Stimulated activated naive B cell treated with anti-CD40 and anti-IgM and Interleukin-4, amounts not matched to agents 10 μg/mL and 1 μg/mL and 100 μg/mL, for 72 hours (primary cell): ENCODE results near the gene CMIP.
A peak's percentile ranks its signal among the peaks of the same experiment; 100 is the strongest.

Experiments used
- ATAC-seq, 2 donors: fragments of 150-1000 bp; cut with Tn5 transposase; replicated peaks; 2 replicates each; pipeline ENCODE4 v1.10.0; 2021; ENCODE audit warnings: moderate library complexity in 1 of 2
- DNase-seq: peaks from one replicate; pipeline ENCODE4 v3.0.0; 2021
- H3K27ac Mint-ChIP-seq: one replicate; pipeline ENCODE4 v1.8.0; 2022; ENCODE audit warnings: mild to moderate bottlenecking, mixed read lengths
- H3K27me3 Mint-ChIP-seq, 2 donors: one replicate each; pipeline ENCODE4 v1.8.0; 2022; ENCODE audit warnings: mixed read lengths in 2 of 2
- H3K36me3 Mint-ChIP-seq, 2 donors: one replicate each; pipeline ENCODE4 v1.8.0; 2022; ENCODE audit warnings: mixed read lengths in 2 of 2, mild to moderate bottlenecking in 1 of 2
- H3K4me1 Mint-ChIP-seq, 2 donors: one replicate each; pipeline ENCODE4 v1.8.0; 2022; ENCODE audit warnings: mixed read lengths in 2 of 2, mild to moderate bottlenecking in 1 of 2
- H3K4me3 Mint-ChIP-seq, 2 donors: one replicate each; pipeline ENCODE4 v1.8.0; 2022; ENCODE audit warnings: mild to moderate bottlenecking in 2 of 2, mixed read lengths in 2 of 2, moderate library complexity in 1 of 2
- H3K9me3 Mint-ChIP-seq, 2 donors: one replicate each; pipeline ENCODE4 v1.8.0; 2022; ENCODE audit warnings: mixed read lengths in 2 of 2, mild to moderate bottlenecking in 1 of 2

Gene CMIP

GRCh38 chr16:81748476-81749198 lies 304.0 kb downstream of the CMIP start:
- H3K4me3 Mint-ChIP-seq = peak overlapping the region; percentile 36 to 53
- H3K27ac Mint-ChIP-seq = peak overlapping the region; percentile 59
- peaks cover 0 to 2% of the 10 kb centered on the region in 2 donors for H3K36me3 Mint-ChIP-seq
- DNase-seq = no peak
- H3K4me1 Mint-ChIP-seq = peaks cover 37 to 72% of the 10 kb centered on the region in 2 donors
- no peaks in the 10 kb centered on the region for H3K27me3 Mint-ChIP-seq
- peak; percentile 37 to 54 for ATAC-seq
- H3K9me3 Mint-ChIP-seq = no peaks in the 10 kb centered on the region

DNA sequence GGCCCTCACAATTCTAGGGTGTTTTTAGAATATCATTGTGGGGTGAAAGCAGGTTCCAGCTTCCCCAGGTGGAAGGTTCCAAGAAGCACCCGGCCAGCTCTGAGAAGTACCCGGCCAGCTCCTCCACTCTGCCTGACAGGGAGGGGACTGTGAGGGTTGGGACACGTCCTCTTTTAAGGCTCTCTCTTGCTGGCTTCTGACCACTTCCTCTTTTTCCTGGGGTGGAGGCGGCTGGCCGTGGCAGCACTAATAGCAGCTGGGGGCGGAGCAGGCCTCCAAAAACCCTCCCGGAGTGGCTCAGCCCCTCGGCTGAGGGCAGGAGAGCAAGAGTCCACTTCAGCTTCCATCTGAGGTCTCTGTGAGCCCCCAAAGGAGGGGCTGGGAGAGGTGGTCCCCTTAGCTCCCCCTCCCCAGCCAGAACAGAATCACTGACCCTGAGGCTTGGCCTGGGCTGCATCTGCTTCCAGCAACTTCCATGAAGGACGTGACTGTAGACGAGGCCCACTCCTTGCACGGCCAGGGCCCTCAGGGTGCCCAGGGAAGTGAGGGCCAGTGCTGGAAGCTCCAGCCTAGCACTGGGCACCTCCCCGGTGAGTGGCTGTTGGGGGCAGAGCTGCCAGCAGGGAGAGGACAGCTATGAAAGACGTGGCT lies 307.7 kb downstream of the CMIP start:
- peaks cover 5 to 9% of the 10 kb centered on the region in 2 donors for H3K36me3 Mint-ChIP-seq
- peaks cover 46 to 81% of the 10 kb centered on the region in 2 donors for H3K4me1 Mint-ChIP-seq
- no peaks in the 10 kb centered on the region for H3K27me3 Mint-ChIP-seq
- H3K9me3 Mint-ChIP-seq = no peaks in the 10 kb centered on the region
- ATAC-seq (peak; percentile 93 to 95), DNase-seq (peak; percentile 81)
- H3K27ac Mint-ChIP-seq = peak overlapping the region; percentile 84
- H3K4me3 Mint-ChIP-seq = peak overlapping the region; percentile 45 to 76

DNA sequence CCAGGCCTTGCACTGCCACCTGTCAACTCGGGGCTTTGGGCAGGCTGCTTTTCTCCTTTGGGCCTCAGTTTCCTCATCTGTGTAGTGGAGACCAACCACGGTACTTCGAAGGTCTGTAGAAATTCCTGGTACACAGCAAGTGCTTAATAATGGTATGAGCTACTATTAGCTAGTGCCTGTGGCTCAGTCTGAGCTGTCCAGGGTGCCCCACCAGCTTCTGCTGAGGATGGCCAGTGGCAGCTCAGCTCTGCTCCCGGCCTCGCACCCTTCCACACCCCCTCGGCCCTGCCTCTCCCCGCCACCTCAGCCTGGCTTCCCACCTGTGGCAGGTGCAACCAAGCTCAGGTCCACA lies 308.2 kb downstream of the CMIP start:
- peaks cover 50 to 86% of the 10 kb centered on the region in 2 donors for H3K4me1 Mint-ChIP-seq
- H3K4me3 Mint-ChIP-seq = peak overlapping the region; percentile 54 to 76
- no peaks in the 10 kb centered on the region for H3K27me3 Mint-ChIP-seq
- H3K36me3 Mint-ChIP-seq = peaks cover 8 to 14% of the 10 kb centered on the region in 2 donors
- ATAC-seq (no peak), DNase-seq (no peak)
- peak overlapping the region; percentile 86 for H3K27ac Mint-ChIP-seq
- no peaks in the 10 kb centered on the region for H3K9me3 Mint-ChIP-seq

DNA sequence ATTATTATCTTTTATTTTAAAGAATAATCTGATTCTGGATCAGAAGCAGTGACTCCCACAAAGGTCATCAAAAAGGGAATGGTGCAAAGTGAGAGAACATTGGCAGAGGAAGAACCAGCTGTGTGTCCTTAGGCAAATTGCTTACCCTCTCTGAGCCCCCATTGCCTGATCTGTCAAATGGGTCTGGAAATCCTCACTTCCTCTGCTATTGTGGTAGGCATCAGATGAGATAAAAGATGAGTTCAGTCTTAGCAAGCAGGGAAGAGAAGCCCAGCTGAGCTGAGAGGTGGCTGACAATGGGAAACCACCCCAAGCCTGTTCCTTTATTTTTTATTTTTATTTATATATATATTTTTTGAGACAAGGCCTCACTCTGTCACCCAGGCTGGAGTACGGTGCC lies 310.2 kb downstream of the CMIP start:
- Mint-ChIP-seq H3K36me3 (peaks cover 8 to 31% of the 10 kb centered on the region in 2 donors), H3K27ac (no peak overlapping the region), H3K9me3 (no peaks in the 10 kb centered on the region), H3K4me1 (peaks cover 50 to 88% of the 10 kb centered on the region in 2 donors), H3K4me3 (no peak overlapping the region), H3K27me3 (no peaks in the 10 kb centered on the region)
- ATAC-seq = no peak
- no peak for DNase-seq

DNA sequence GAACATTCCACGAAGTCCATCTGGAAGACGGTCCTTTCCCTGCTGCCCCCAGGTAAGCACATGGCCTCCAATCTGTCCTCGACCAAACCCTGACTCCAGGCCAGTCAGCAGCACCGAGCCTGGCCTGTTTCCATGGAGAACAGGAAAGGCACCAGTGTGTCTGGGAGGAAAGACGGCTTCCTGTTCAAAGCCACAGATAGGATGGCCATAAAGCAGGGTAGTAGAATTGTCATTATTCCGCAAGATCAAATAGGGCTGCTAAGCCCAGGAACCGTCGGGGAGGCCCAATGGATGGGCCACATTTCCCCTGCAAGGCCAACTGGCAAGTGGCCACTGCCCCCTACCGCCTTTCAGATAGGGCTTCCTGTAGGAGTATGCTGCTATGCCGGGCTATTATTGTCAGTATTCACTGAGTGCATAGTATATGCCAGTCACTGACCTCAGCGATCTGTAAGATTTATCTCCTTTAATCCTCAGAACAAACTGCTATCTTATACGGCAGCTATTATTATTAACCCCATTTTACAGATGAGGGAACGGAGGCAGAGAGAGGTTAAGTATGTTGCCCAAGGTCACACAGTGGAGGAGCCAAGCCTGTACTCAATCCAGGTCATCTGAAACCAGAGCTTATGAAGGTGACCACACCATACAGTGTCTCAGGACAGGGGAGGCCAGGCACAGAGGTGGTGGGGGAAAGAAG lies 311.5 kb downstream of the CMIP start:
- Mint-ChIP-seq H3K36me3 (peaks cover 8 to 35% of the 10 kb centered on the region in 2 donors), H3K27ac (peak overlapping the region; percentile 73), H3K4me1 (peaks cover 49 to 82% of the 10 kb centered on the region in 2 donors), H3K4me3 (peak overlapping the region in 1 of 2 donors; percentile 37), H3K9me3 (no peaks in the 10 kb centered on the region), H3K27me3 (no peaks in the 10 kb centered on the region)
- no peak for ATAC-seq
- no peak for DNase-seq

GRCh38 chr16:81756615-81757356 lies 312.2 kb downstream of the CMIP start:
- peaks cover 8 to 35% of the 10 kb centered on the region in 2 donors for H3K36me3 Mint-ChIP-seq
- no peak overlapping the region for H3K4me3 Mint-ChIP-seq
- H3K27ac Mint-ChIP-seq = peak overlapping the region; percentile 53

GRCh38 chr16:81758376-81758775 lies 313.8 kb downstream of the CMIP start:
- Mint-ChIP-seq H3K27me3 (no peaks in the 10 kb centered on the region), H3K27ac (no peak overlapping the region), H3K4me3 (no peak overlapping the region), H3K9me3 (no peaks in the 10 kb centered on the region), H3K36me3 (peaks cover 10 to 35% of the 10 kb centered on the region in 2 donors), H3K4me1 (peaks cover 37 to 66% of the 10 kb centered on the region in 2 donors)
- DNase-seq = no peak
- ATAC-seq = peak; percentile 65 to 72

More at GRCh38 chr16:81756615-81757356, 312.2 kb downstream of the CMIP start:
- H3K9me3 Mint-ChIP-seq = no peaks in the 10 kb centered on the region
- DNase-seq (no peak), ATAC-seq (no peak)
- H3K4me1 Mint-ChIP-seq = peaks cover 42 to 77% of the 10 kb centered on the region in 2 donors
- H3K27me3 Mint-ChIP-seq = no peaks in the 10 kb centered on the region
